Esophagus squamous epithelium (tissue), 5 donors: ENCODE data around the gene EPHA2. TPM values are rescaled to one million over a fixed set of nuclear protein-coding genes. Genes with fewer than 3 reads are reported as not detected.

Experiments used
- DNase-seq: peaks from one replicate; lab custom pipeline; 2025; lab: John Stamatoyannopoulos, UW
- H3K27ac ChIP-seq, 4 donors: fragments of 200-600 bp; sonication (generic); one replicate each; pipeline ENCODE4 v1.5.1; 2016 to 2019; ENCODE audit warnings: mild to moderate bottlenecking in 1 of 4
- H3K27me3 ChIP-seq, 4 donors: fragments of 200-600 bp; sonication (generic); 1 replicate in 3 of 4; 2 replicates in 1 of 4; pipeline versions ENCODE4 v1.5.1 to v1.6.0; 2017 to 2021; ENCODE audit warnings: antibody characterized with exemption in 1 of 4
- H3K36me3 ChIP-seq, 3 donors: fragments of 200-600 bp; sonication (generic); one replicate each; pipeline ENCODE4 v1.5.1; 2016 to 2019
- H3K4me1 ChIP-seq, 3 donors: fragments of 200-600 bp; sonication (generic); one replicate each; pipeline ENCODE4 v1.5.1; 2017 to 2019
- H3K4me3 ChIP-seq, 4 donors: fragments of 200-600 bp; sonication (generic); 1 replicate in 3 of 4; 2 replicates in 1 of 4; pipeline ENCODE4 v1.5.1; 2016 to 2019; ENCODE audit warnings: mild to moderate bottlenecking in 2 of 4, moderate library complexity in 1 of 4
- H3K9me3 ChIP-seq, 3 donors: fragments of 200-600 bp; sonication (generic); one replicate each; pipeline ENCODE4 v1.5.1; 2016 to 2019
- POLR2A ChIP-seq, 4 donors: fragments of 450-650 bp; IDR thresholded peaks; one replicate each; pipeline ENCODE4 v1.6.1; 2017; ENCODE audit warnings: antibody characterized with exemption in 4 of 4, mild to moderate bottlenecking in 4 of 4, moderate library complexity in 3 of 4
- WGBS, 2 donors: methylation state at CpG; one replicate each; pipeline ENCODE4 v1.1.5; 2018; 5-methylcytosine and 5-hydroxymethylcytosine counted together
- intact Hi-C: fragments of 100-400 bp; cut with DNase I; formaldehyde crosslinking; loops from one replicate; pipeline ENCODE4 v1.15.0; 2022
- total RNA-seq, 4 donors: library from RNA; depleted of rRNA; stranded (reverse); fragments of >200 nt; gene quantifications; one replicate each; pipeline ENCODE4 v1.1.0, GENCODE V29; 2016
- TF ChIP-seq, protein P1 (sequence below), 6 experiments: fragments of 450-650 bp in 4 of 6; fragments of 200-600 bp in 2 of 6; sonication (generic) in 2 of 6; IDR thresholded peaks; one replicate each; pipeline ENCODE4 v1.5.1; 2016 to 2019; ENCODE audit warnings: antibody characterized with exemption in 6 of 6, mild to moderate bottlenecking in 4 of 6, moderate library complexity in 4 of 6
- donor health status: DM: yes; HTN: yes; CAD: no.

The EPHA2 gene
- total RNA-seq, 4 donors from 2014 or later, result 87.5 to 225 (median 137) TPM

DNA sequence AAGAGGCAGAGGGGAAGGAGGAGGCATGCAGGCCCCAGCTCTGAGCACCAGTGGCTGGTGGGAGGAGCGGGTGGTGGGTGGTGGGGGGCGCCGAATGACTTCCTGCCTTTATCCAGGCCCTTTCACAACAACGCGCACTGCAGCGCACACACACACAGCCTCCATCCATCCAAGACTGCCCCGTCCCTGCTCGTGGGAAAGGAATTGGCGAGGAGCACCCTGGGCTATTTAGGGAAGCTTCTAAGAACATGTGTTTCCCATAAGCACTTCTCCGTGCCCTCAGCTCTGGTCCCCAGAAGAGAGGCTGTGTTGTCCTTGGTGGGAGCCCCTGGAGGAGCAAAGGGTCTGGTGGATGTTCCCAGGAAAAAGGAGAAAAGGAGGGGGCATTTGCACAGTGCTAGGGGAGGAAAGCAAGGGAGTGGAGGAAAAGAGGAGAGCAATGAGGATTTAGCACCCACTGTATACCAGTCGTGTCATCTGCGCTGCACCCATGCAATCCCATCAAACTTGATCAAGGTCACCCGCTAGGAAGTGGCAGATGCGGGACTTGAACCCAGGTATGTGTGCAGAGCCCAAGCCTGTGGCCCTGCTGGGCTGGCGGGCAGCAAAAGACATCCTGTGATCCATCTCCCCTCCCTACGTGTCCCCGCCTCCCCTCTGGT lies 28.1 kb downstream of the EPHA2 start:
- DNase-seq, result no peak
- 77 to 93% methylated on average over 3 to 15 of the region's 17 CpGs for WGBS, 2 donors
- H3K36me3 ChIP-seq, result peaks cover 25 to 94% (median 43%) of the 10 kb centered on the region in 3 donors

GRCh38 chr1:16126743-16127515 lies 28.9 kb downstream of the EPHA2 start:
- Histone ChIP-seq H3K9me3 (no peaks in the 10 kb centered on the region), H3K27me3 (no peaks in the 10 kb centered on the region), H3K4me3 (no peak overlapping the region), H3K27ac (peak overlapping the region in 3 of 4 donors; percentile 21 to 79 (median 79)), H3K36me3 (peaks cover 25 to 85% (median 37%) of the 10 kb centered on the region in 3 donors), H3K4me1 (peaks cover 12 to 68% (median 38%) of the 10 kb centered on the region in 3 donors)
- no peak for DNase-seq
- TF ChIP-seq, protein P1, sequence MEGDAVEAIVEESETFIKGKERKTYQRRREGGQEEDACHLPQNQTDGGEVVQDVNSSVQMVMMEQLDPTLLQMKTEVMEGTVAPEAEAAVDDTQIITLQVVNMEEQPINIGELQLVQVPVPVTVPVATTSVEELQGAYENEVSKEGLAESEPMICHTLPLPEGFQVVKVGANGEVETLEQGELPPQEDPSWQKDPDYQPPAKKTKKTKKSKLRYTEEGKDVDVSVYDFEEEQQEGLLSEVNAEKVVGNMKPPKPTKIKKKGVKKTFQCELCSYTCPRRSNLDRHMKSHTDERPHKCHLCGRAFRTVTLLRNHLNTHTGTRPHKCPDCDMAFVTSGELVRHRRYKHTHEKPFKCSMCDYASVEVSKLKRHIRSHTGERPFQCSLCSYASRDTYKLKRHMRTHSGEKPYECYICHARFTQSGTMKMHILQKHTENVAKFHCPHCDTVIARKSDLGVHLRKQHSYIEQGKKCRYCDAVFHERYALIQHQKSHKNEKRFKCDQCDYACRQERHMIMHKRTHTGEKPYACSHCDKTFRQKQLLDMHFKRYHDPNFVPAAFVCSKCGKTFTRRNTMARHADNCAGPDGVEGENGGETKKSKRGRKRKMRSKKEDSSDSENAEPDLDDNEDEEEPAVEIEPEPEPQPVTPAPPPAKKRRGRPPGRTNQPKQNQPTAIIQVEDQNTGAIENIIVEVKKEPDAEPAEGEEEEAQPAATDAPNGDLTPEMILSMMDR (IDR thresholded peaks at IDR 0.05), result no peak
- TF ChIP-seq POLR2A (IDR thresholded peaks at IDR 0.05), result no peak
- intact Hi-C loops, result no loop called here
- WGBS, 2 donors, result 91% methylated on average over 8 of the region's 12 CpGs; no CpG with 5 or more reads in 1 of the 2 donors

More for the DNA sequence above, 28.1 kb downstream of the EPHA2 start:
- Histone ChIP-seq H3K27me3 (no peaks in the 10 kb centered on the region), H3K4me1 (peaks cover 6 to 62% (median 29%) of the 10 kb centered on the region in 3 donors), H3K4me3 (no peak overlapping the region), H3K27ac (peak overlapping the region in 3 of 4 donors; percentile 44 to 79 (median 79)), H3K9me3 (no peaks in the 10 kb centered on the region)
- intact Hi-C loops, result no loop called here
- TF ChIP-seq POLR2A (IDR thresholded peaks at IDR 0.05), result no peak
- TF ChIP-seq, protein P1 (IDR thresholded peaks at IDR 0.05), result no peak

GRCh38 chr1:16126160-16126559 lies 29.7 kb downstream of the EPHA2 start:
- WGBS, 2 donors, result 60 to 79% methylated on average over 3 to 4 of the region's 9 CpGs
- Histone ChIP-seq H3K4me3 (no peak overlapping the region), H3K4me1 (peaks cover 12 to 71% (median 39%) of the 10 kb centered on the region in 3 donors), H3K27me3 (no peaks in the 10 kb centered on the region), H3K9me3 (no peaks in the 10 kb centered on the region), H3K36me3 (peaks cover 19 to 78% (median 33%) of the 10 kb centered on the region in 3 donors), H3K27ac (peak overlapping the region in 3 of 4 donors; percentile 55 to 79 (median 79))
- TF ChIP-seq, protein P1 (IDR thresholded peaks at IDR 0.05), result no peak
- no peak for TF ChIP-seq POLR2A (IDR thresholded peaks at IDR 0.05)
- no peak for DNase-seq
- intact Hi-C loops, result no loop called here

DNA sequence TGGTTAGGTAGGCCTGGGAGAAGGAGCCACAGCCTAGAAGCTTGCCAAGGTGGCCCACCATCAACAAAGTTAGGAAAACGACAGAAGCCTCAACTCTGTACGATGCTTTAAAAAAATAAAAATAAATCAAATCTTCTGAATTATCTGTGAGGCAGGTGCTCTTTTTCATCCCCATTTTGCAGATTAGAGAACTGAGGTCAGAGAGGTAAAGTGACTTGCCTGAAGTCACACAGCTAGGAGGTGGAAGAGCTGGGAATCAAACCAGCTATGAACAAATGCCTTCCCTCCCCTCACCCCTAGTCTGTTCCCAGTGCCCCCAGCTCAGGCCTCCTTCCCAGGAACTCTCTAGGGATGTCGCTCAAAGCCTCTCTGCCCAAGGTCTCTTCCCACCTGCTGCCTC lies 30.4 kb downstream of the EPHA2 start:
- intact Hi-C loops, result no loop called here
- no peak for TF ChIP-seq POLR2A (IDR thresholded peaks at IDR 0.05)
- TF ChIP-seq, protein P1 (IDR thresholded peaks at IDR 0.05), result no peak
- Histone ChIP-seq H3K4me1 (peaks cover 12 to 78% (median 39%) of the 10 kb centered on the region in 3 donors), H3K27ac (peak overlapping the region in 3 of 4 donors; percentile 55 to 79 (median 79)), H3K27me3 (no peaks in the 10 kb centered on the region), H3K36me3 (peaks cover 19 to 71% (median 28%) of the 10 kb centered on the region in 3 donors), H3K4me3 (no peak overlapping the region), H3K9me3 (no peaks in the 10 kb centered on the region)
- 83 to 88% methylated on average over 3 of the region's 3 CpGs for WGBS, 2 donors
- DNase-seq, result no peak
